HG02884 (cell line): ENCODE data around the gene RAP1GAP2.

Source experiments
- ATAC-seq: cut with Tn5 transposase; IDR thresholded peaks from one replicate; pipeline ENCODE4 v1.9.1; 2021; ENCODE audit warnings: mild to moderate bottlenecking, moderate library complexity; ENCODE audit not compliant: unreplicated experiment

RAP1GAP2 gene

DNA sequence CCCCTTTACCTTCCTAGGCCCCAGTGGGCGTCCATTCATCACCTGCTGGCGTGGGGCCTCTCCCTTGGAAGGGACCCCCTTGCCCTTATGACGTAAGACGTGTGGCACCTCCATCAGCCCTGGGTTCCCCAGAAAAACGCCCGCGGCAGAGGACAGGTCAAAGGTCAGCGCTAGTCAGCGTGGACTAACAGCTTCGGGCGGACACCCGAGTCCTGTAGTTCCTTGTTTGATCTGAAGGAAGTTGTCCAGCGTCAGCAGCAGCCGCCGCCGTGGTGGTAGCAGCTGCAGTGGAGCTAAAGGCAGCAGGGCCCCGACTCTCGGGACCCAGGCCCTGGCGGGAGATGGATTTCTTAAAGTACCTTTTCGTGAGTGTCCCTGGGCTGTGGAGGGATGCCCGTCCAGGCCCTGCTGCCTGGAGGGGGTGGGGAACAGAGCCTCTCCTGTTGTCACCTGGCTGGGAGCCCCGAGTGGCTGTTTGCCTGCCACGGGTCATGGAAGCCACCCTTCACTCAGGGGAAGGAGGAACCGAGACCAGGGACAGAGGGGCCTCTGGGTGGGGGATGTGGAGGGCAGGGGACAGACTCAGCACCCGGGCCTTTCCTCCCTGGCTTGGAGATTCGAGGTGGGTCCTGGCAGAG, 143.6 kb downstream of the RAP1GAP2 start:
- no peak for ATAC-seq

DNA sequence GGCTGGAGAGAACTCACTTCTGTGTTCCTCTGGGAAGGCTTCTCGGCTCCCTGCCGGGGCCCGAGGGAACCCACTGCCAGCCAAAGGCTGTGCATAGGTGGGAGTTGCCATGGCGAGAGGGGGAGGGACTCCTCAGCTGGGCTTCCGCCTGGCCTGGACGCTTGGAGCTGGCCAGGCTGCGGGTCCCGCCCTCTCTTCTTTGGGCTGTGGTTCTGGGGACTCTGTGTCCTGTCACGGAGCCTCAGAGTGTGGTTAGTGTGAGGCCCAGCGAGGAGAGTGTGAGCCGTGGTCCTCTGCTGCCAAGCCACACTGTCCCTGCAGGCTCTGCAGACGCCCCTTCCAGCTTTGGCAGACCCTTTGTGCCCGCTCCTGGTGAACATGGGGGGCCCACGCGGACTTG, 144.1 kb downstream of the RAP1GAP2 start:
- ATAC-seq, result no peak

DNA sequence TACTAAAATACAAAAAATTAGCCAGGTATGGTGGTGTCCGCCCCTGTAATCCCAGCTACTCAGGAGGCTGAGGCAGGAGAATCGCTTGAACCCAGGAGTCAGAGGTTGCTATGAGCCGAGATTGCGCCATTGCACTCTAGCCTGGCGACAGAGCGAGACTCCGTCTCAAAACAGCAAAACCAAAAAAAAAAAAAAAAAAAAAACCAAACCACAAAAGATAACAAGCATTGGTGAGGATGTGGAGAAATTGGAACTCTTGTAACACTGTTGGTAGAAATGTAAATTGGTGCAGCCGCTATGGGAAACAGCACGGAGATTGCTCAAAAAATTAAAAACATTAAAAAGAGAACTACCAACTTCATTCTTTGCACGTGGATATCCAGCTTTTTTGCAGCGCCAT, 147.7 kb downstream of the RAP1GAP2 start:
- ATAC-seq, result no peak

DNA sequence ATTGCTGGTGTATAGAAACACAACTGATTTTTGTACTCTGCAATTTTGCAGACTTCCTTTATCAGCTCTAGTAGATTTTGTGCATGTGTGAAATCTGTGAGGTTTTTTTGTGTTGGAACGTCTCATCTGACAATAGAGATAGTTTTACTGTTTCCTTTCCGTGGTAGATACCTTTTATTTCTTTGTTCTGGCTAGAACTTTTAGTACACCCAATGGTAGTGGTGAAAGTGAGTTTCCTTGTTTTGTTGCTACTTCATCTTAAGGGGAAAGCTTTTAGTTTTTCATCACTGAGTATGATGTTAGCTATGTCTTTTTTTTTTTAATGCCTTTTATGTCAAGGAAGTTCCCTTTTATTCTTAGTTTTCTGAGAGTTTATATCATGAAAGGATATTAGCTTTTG, 149.1 kb downstream of the RAP1GAP2 start:
- no peak for ATAC-seq

DNA sequence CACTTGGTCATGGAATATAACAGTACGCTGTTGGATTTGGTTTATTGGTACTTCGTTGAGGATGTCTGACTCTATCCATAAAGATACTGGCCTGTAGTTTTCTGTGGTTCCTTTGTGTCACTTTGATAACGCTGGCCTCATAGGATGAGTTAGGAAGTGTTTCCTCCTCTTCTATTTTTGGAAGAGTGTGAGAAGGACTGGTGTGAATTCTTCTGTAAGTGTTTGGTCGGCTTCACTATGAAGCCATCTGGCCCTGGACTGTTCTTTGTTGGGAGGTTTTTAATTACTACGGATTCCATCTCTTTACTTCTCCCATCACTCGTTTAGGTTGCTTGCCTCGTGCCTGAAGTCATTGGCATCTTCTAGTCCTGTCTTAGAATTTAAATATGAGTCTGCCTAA, 149.9 kb downstream of the RAP1GAP2 start:
- no peak for ATAC-seq

DNA sequence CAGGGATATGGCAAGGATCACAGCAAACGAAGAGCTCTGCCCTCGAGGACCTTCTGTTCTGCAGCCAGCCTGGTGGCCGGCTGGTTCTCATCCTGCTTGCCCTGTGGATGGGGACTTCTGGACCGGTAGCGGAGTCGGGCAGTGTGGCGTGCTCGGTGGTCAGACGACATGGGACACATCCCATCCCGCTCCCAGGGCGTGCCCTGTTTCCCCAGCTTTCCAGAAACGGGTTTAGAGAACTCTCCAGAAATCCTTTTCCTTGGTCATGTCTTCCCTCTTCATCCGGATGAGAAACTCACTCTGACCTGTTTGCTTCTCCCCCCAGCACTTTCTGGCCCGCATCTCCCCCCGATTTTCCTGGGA, 151.3 kb downstream of the RAP1GAP2 start:
- ATAC-seq, result no peak

DNA sequence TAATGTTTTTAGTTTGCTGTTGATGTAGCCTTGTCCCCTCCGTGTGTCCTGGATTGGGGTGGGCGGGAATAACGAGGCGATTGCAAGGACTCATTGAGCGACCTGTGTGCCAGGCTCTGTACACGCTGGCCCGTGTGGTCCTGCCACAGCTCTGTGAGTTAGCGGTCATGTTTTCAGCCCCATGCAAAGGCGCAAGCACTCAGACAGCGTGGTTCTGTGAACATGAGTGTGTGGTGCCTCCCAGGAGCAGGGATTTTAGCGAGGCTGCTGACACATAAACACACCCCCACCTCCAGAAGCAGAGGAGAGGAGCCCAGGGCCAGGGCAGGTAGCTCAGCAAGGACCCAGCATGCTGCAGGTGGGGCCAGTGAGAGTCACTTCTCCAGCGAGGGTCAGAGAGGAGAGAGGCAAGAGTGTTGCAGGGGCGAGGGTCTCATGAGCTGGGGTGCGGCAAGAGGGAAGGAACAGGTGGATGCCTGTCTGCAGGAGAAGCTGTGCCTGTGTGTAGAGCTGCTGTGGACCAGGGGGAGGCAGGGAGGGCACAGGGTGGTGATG, 151.8 kb downstream of the RAP1GAP2 start:
- ATAC-seq, result no peak

DNA sequence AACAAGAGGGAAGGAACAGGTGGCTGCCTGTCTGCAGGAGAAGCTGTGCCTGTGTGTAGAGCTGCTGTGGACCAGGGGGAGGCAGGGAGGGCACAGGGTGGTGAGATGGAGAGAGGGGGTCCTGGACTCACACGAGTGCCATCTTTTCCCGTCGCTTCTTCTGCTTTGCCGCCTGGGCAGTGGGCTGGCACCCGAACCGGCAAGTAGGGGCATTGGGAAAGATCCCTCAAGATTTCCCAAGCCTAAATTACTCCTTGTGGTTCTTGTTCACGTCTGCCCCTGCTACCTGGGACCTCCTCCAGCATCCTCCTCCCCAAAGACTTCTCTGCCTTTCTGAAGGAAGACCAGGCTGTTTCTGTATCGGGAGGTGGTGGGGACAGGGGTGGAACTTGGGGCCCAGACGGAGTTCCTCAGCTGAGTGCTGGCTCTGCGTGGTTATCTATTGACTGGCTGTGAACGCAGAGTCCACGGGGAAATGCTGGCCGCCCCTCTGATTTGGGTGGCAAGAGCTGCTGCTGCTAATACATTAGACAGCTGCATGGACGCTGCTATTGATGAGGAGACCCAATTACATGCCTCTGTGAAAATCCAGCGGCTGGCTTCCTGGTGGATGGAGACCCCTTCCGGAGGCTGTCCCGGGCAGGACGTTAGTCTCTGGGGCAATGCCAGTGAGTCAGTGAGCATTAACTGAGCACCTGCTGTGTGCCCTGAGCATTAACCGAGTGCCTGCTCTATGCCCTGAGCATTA, 152.7 kb downstream of the RAP1GAP2 start:
- ATAC-seq, result no peak

DNA sequence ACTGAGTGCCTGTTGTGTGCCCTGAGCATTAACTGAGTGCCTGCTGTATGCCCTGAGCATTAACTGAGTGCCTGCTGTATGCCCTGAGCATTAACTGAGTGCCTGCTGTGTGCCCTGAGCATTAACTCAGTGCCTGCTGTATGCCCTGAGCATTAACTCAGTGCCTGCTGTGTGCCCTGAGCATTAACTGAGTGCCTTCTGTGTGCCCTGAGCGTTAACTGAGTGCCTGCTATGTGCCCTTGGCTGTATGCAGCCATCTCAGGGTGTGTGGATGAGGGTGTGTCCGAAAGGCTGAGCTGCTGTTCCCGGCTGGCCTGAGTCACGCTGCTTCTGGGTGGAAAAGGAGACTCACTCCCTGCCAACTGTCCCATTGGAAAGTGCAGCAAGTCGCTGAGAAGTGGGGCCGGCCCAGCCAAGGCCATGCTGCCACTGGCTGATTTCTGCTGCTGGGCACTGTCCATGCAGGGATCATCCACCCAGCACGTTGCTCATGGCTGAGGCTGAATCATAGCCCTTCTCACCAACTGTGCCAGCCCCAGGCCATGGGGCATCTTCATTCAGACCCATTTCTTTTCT, 153.3 kb downstream of the RAP1GAP2 start:
- no peak for ATAC-seq

DNA sequence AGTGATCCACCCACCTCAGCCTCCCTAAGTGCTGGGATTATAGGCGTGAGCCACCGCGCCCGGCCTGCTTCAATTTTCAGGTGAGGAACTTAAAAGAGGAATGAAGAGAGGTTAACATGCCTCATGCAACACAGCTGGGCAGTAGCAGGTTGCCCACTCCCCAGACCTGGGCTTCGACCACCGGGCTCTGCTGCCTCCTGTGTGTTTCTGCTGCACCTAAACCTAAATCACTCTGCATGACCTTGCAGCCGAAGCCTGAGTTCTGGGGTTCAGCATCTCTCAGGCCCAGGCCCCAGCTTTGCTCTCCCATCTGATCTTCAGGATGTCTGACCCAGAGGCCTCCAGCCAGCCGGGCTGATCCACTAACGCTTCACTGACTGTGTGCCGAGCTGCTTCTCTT, 154.6 kb downstream of the RAP1GAP2 start:
- no peak for ATAC-seq

DNA sequence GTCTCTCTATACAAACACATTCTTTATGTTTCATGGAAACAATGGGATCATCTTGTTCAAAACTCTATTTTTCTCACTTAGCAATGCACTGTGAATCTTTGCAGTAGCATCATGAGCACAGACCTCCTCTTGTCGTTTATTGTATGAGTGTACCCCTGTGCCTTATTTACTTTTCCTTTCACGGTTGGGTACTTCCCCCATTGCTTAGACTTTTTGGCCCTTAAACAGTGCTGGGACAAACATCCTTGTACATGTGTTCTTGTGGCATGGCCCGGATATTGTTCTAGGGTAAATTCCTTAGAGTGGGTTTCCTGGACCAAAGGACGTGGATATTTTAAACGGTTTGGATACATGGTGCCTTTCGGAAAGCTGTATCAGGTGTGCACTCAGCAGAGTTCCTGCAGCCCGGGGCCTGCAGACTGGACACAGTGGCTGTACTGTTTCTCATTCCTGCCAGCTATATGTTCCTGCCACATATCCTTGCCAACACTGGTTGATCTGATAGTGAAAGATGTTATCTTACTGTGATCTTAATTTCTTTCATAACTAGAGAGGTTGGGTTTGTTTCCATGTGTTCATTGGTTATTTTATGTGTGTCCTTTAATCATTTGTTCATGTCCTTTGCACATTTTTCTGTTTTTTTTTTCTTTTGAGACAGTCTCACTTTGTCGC, 156.1 kb downstream of the RAP1GAP2 start:
- no peak for ATAC-seq

DNA sequence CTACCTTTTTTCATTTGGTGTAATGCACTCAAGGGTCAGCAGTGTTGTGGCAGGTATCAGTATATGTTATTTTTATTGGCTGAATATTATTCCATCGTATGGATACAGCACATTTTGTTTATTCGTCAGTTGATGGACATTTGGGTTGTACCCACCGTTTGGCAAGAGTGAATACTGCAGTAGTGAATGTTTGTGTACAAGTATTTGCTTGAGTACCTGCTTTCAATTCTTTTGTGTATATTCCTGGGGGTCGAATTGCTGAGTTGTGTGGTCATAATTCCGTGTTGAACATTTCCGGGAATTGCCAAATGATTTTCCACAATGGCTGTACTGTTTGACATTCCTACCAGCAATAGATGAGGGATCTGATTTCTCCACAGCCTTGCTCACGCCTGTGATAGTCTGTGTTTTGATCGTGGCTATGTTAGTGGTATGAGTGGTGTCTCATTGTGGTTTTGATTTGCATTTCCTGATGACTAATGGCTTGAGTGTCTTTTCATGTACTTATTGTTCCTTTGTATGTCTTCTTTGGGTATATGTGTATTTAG, 158.7 kb downstream of the RAP1GAP2 start:
- ATAC-seq, result no peak

DNA sequence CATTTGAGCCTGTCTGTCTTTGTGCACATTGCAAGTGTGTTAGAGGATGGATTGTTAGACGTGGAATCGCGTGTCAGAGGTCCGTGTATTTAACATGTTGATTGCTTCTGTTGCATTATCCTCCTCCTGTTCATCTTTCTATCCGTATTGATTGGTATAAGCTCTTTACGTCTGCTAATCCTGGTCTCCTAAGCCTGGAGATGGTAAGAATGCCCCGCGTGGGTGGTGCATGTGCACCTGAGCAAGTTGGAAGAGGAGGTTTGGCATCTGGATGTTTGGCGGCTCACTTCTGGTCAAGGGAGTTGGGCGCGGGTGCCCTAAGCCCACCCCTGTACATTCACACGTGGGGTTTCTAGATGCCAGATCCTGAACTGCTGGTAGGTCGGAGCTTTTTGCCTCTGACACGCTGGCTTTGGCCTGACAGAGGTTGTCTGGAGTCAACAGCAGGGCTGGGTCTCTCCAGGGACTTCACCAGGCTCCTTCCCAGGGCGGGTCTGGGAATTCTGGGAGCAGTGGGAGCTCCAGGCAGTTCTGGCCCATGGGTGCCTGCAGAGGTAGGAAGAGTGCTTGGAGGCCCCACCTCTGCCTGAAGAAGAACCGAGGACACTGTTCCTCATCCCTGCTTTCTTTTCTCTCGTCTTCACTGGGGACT, 159.8 kb downstream of the RAP1GAP2 start:
- no peak for ATAC-seq

DNA sequence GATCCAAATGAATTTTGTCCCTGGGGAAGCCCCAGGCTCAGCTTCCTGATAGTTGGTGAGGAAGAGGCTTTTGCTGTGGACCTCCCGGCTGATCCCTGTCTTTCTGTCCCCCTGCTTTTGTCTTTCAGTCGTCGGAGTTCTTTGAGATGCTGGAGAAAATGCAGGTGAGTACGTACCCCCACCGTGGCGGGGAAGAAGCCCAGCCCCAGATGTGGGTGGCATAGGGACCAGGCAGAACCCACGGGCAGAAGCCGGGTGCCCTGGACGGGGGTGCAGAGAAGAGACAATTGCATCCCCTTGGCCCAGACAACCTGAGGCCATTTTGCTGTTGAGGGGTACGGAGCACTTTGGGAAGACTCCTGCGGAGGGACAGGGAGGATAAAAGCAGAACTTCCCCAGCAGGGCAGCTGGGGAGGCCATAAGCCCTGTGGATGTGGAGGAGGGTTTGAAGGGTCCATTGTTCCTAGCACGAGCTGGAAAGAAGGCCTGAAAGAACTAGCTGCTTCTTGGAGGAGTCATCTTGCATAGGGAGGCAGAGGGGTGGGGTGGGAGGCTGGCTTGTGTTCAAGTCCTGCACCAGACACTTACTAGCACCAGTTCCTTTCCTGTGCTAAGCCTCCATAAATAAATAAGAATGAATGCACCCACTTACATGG, 161.5 kb downstream of the RAP1GAP2 start:
- ATAC-seq, result no peak

DNA sequence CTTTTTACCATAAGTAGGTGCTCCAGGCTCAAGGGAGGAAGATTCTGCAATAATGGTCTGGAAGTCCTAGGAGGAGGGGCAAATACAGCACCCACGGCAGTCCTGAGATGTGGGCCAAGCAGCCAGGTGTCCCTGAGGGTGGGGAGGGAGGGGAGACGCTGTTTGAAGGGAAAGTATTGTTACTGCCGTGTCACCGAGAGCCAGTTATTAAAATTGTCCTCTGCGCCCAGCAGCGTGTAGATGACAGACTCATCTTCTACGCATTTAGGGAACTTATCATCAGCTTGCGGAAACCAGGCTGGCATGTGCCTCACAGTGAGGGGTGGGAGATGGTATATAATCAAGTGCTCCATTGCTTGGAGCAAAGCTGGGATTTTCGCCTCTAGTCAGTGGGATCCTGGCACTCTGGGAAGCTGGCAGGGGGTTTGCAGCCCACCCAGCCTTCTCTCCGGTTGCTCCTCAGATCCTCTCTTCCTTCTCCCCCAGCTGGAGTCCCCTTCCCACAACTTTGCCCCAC, 162.5 kb downstream of the RAP1GAP2 start:
- no peak for ATAC-seq

DNA sequence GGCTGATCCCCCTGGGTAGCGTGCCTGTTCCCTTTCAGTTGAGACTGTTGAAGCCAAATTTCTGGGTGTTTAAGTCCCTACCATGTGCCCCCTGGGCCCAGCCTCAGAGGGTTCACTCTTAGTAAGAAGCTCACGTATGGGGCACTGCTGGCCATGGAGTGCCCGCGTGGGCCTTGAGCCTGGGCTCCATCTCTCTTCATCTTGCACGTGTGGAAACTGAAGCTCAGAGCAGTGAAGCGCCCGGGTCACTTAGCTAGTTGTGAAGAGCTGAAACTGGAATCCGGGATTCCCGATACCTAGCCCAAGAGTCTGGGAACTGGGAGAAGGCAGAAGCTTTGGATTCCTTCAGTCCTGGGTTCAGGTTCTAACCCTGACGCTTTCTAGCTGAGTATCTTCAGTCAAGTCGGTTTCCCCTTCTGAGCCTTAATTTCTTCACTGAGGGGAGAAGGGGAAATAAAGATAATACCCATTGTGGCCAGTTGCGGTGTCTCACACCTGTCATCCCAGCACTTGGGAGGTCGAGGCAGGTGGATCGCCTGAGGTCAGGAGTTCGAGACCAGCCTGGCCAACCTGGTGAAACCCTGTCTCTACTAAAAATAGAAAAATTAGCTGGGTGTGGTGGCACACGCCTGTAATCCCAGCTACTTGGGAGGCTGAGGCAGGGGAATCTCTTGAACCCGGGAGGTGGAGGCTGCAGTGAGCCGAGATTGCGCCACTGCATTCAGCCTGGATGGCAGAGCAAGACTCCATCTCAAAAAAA, 163.3 kb downstream of the RAP1GAP2 start:
- no peak for ATAC-seq

DNA sequence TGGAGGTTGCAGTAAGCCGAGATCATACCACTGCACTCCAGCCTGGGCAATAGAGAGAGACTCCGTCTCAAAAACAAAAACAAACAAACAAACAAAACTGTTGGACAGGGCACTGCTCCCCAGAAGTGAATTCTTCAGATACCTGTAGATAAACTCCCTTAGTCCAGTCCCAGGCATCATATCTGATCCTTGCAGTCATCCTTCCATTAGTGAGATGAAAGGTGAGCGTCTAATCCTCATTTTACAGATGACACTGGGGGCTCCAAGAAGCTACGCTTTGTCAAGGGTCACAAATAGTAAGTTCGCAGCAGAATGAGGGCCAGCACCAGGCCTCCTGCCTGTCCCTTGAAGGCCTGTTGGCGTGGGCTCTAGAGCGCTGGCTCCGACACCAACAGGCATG, 165.2 kb downstream of the RAP1GAP2 start:
- ATAC-seq, result no peak

DNA sequence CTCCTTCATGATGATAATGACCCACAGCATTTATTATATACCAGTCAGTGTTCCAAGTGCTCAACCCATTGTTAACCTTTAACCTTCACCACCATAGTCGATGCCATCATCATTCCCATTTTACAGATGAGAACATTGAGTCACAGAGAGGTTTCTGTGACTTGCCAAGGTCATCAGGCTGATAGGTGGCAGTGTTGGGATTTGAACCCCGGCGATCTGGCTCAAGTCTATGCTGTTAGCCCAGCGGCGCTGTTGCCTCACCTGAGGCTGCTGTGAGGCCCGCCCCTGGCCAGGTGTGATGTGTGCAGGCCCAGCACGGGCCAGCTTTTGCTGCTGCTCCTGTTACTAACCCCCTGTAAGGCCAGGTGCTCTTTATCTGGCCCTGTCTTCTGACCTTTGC, 166.0 kb downstream of the RAP1GAP2 start:
- ATAC-seq, result no peak

DNA sequence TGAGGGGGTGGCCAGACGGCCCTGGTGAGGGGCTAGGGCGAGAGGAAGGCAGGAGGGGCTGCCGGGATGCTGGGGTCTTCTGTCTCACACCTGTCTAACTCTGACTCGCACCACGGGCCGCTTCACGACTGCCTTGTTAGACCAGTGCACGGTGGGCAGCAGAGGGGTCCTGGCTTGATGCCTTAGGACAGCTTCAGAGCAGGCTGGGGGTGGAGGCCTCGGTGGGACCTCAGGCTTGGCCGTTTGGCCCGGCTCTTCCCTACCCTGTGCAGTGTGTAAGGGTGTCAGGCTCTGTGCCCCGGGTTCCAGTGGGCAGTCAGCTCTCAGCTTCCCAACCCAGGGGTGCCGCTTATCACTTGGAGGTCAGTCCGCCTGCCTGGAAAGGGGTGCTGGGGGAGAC, 166.5 kb downstream of the RAP1GAP2 start:
- no peak for ATAC-seq
